Retinal pigment epithelial cell (primary cell): ENCODE results near the gene FBXO31.

Experiments
- DNase-seq: peaks from one replicate; pipeline ENCODE4 v3.0.0-alpha.2; 2010; ENCODE audit warnings: low read depth
- H3K4me3 ChIP-seq: 2 replicates; pipeline ENCODE4 v1.5.1; 2011; ENCODE audit warnings: mild to moderate bottlenecking, low read length, control low read depth, moderate library complexity
- TF ChIP-seq, protein P1 (sequence below): conservative IDR thresholded peaks from 2 replicates; pipeline ENCODE4 v1.5.1; 2011; ENCODE audit warnings: low read depth, low read length, control low read depth, inconsistent platforms

Gene FBXO31

DNA sequence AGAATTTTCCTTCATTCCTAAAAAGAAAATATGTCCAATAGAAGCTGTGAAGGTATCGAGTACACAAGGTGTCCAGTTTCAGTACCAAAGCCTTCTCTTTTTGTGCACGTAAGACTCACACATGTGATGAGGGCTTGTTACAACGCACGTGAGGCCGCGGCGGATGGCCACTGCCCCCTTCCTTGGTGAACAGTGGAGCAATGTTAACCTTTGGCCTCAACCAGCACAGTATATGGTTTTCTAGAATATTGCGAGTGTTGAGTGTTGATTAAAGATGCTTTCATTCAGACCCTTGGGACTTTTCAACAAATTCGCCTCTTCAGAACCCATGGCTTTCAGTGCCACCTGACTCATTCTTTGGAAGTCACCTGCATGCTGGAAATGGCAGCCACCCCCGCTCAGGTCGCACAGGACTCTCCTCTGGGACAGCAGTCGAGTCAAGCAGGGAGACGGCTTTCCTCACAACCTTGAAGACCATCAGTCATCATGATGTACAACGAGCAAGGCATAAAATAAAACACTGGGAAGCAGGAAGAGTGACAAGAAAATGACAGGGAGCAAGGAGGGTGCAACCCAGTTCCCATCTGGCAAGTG, 23.0 kb upstream of the FBXO31 start:
- no peak overlapping the region for H3K4me3 ChIP-seq
- TF ChIP-seq, protein P1, sequence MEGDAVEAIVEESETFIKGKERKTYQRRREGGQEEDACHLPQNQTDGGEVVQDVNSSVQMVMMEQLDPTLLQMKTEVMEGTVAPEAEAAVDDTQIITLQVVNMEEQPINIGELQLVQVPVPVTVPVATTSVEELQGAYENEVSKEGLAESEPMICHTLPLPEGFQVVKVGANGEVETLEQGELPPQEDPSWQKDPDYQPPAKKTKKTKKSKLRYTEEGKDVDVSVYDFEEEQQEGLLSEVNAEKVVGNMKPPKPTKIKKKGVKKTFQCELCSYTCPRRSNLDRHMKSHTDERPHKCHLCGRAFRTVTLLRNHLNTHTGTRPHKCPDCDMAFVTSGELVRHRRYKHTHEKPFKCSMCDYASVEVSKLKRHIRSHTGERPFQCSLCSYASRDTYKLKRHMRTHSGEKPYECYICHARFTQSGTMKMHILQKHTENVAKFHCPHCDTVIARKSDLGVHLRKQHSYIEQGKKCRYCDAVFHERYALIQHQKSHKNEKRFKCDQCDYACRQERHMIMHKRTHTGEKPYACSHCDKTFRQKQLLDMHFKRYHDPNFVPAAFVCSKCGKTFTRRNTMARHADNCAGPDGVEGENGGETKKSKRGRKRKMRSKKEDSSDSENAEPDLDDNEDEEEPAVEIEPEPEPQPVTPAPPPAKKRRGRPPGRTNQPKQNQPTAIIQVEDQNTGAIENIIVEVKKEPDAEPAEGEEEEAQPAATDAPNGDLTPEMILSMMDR = no peak
- no peak for DNase-seq

DNA sequence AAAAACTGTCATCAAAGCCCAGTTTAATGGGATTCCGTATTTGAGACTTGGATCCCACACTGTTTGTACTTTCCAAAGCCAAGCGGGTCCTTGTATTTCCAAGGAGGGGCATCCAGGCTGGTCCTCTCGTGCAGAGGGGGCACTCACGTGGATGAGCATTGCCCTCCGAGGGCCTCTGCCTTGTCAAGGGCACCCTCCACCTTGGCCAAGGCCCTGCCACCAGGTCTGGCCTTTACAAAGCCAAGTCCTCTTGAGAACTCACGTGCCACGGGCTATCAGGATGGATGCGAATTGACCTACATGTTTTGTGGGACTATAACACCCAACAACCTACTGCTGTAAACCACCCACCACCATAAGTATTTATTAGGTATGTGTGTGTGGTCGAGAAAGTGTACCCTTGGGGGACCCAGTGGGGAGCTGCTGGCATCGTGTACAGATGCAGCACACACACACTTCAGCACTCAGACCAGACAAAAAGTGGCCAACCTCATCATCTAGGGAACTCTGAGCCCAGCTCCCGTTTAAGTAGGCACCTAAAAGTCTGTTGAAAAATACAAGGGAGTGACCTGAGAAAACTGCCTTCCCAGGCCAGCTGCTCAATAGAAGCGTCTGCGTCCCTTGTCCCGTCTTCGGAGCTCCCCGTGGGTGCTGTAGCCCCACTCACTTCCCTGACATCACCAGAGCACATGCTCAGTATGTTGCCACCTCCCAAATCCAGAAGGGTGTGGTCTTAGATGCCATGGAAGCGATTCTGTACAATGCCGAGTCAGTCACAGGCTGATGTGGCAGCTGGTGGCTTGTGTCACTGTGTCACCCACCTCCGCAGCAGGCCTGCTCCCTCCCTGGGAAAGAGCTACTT, 21.4 kb upstream of the FBXO31 start:
- DNase-seq = no peak
- TF ChIP-seq, protein P1 = no peak
- H3K4me3 ChIP-seq = no peak overlapping the region

DNA sequence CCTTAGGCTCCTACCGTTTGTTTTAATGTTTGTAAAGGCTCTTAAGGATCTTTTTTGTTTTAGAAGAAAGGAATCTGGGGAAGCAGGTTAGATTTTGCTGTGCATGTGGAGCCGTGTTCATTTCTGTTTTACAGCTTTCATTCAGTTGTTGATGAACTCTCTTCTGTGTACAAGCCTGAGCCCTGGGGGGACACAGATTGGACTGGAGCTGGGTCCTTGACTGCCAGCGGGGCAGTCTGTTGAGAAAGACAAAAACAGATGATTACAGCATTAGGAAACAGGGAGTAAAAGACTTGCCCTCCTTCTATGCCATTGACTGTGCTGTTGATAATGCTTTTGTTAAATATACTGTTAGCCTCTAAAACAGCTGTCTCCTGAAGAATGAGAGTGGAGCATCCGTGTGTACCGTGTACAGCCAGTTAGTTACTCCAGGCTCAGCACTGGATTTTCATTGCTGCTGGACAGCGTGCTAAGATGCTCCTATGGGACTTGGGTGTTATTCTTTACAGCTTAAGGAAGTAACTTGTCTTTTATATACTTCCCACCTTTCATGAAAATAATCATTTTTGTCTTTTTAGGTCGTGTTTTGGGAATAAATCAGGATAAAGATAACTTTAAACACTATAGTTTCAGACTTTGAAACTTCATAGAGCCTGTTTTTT, 11.7 kb upstream of the FBXO31 start:
- DNase-seq = no peak
- H3K4me3 ChIP-seq = no peak overlapping the region
- TF ChIP-seq, protein P1 = no peak

DNA sequence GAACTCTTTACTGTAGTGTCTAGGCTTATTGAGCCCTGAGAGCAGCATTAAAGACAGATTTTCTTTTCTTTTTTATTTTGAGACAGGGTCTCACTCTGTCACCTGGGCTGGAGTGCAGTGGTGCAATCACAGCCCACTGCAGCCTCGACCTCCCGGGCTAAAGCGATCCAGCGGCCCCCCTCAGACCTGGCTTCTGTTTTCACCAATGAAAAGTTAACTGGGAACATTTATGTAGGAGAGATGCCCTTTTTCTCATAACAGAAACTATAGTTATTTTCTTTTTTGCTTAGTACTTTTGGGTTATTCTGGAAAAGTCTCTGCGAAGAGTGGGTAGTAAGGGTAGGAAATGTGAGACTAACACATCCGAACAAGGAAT, 10.1 kb upstream of the FBXO31 start:
- peak overlapping the region; percentile 72 for H3K4me3 ChIP-seq
- TF ChIP-seq, protein P1 = no peak
- DNase-seq = no peak

DNA sequence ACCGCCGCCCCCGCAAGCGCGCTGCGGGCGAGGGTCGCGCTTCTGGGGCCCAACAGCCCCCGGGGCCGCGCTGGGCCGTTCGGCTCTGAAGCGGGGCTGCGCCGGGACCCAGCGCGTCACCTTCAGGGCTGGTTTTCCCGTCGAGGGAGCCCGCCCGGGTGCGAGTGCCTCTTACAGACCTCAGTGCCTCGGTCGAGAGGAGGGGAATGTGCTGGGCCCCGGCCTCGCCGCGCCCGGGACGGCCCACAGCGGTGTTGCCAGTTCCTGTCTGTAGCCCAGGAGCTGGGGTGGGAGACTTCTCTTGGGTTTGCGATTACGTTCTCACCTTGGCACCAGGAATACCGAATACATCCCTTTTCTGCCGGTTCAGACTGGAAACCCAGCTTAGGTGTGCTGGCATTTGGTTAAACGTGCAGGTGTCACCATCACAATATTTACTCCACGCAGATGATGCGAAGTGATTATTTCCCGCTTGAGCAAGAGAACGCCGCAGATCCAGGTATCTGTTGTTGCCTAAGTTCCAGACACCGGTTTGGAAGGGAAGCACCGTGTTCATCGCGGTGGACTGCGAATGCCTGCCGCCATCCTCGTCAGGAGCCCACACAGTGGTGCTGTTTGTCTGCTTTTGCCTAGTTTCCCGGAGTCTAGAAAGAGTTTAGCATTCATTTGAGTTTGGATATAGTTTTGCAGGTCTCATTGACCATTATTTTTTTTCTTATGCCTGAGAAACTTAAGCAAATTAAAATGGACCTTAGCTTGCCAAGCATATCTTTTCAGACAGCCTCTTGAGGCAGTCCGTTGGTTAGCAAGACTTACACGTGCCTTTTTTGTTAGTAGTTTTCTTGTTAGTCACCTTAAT, 9.5 kb upstream of the FBXO31 start:
- TF ChIP-seq, protein P1 = peak; percentile 29
- no peak for DNase-seq

DNA sequence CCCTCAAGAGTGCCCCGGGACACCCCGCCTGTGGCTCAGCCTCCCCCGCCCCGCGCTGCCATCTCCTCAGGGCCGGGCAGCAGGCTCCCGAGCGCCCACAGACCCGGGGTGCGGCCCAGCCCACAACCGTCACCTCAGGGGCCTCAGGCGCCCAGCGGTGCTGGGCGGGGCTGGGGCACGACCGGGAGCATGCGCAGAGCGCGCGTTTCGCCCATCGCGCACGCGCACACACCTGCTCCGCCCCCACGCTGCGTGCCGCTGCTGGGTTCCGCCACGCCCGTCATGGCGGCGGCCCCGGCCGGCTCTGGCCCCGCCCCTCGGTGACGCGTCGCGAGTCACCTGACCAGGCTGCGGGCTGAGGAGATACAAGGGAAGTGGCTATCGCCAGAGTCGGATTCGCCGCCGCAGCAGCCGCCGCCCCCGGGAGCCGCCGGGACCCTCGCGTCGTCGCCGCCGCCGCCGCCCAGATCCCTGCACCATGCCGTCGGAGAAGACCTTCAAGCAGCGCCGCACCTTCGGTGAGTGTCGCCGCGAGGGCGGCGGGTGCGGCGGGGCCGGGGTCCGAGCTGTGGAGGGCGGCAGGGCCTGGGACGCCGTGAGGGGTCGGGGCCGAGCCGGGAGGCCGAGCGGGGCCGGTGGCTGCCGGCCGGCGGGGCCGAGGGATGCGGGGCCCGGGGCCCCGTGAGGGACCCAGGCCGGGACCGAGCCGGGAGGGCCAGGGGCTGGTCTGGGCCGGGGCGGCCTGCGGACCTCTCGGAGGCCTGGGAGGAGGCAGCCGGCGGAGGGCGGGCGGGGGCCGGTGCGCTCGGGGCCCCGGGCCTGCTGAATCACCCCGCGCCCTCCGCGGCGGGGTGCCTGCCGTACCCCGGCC, 8.6 kb upstream of the FBXO31 start, which contains the start of gene MAP1LC3B:
TSS of gene MAP1LC3B (plus strand) at position 387 of the 871 bp plus-strand sequence. CDS start at position 479, 92 bp downstream.
- TF ChIP-seq, protein P1 = no peak
- H3K4me3 ChIP-seq = peak within 1 kb of the TSS; percentile 72
- DNase-seq = peak; percentile 80

More for the DNA sequence above, 9.5 kb upstream of the FBXO31 start:
- peak overlapping the region; percentile 72 for H3K4me3 ChIP-seq
